KOPT-K1 (cell line): ENCODE data around the gene PRF1.
"Not testable (repeated sequence)": the region's sequence is repeated elsewhere in the genome, so short reads cannot be mapped to it uniquely, and the experiment has no call there.

Source experiments
- H3K27ac ChIP-seq: fragments of 200-600 bp; sonication (generic); 2 replicates; pipeline ENCODE4 v1.5.1; 2016; ENCODE audit warnings: antibody characterized with exemption, mild to moderate bottlenecking, low read depth, low read length; ENCODE audit not compliant: poor library complexity, severe bottlenecking
- H3K36me3 ChIP-seq: fragments of 200-600 bp; sonication (generic); 2 replicates; pipeline ENCODE4 v1.5.1; 2017; ENCODE audit warnings: antibody characterized with exemption, mild to moderate bottlenecking, low read length, moderate library complexity; ENCODE audit not compliant: insufficient read depth
- H3K9me3 ChIP-seq: fragments of 200-600 bp; sonication (generic); 2 replicates; pipeline ENCODE4 v1.5.1; 2017; ENCODE audit warnings: antibody characterized with exemption, low read length, mild to moderate bottlenecking; ENCODE audit not compliant: insufficient read depth, poor library complexity, severe bottlenecking

The PRF1 gene

DNA sequence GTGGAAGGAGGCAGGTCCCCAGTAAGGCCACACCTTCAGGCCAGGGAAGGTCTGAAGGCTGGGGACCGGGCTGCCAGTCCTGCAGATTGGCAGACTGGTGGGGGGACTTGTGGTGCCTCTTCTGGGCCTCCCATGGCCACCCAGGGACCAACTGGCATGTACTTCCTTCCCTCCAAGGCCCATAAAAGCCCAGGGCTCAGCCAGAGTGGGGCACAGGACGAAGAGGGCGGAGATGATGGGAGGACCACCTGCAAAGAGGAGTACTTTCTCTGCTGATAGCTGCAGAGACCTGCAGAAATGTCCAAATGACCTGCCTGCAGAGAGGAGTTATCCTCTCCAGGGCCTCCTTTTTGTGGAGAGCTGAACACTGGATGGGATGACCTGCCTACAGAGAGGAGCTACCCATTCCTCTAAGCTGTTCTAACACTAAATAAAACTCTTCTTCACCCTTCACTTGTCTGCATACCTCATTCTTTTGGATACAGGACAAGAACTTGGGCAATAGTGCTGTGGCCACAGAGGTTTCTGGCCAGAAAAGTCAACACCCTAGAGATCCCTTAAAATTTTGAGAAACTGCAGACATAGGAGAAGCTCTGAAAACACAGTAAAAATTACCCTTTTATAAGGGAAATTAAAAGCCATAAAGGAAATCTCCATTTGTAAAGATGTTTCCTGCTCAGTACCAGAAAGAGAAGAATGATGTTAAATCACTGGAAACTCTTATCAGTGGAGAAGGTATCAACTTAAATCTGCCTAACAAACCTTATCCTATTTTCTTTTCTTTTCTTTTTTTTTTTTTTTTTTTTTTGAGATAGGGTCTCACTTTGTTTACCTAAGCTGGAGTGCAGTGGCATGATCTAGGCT is 20.7 kb upstream of the PRF1 start:
- no peaks in the 10 kb centered on the region for H3K36me3 ChIP-seq
- H3K27ac ChIP-seq, result no peak overlapping the region

DNA sequence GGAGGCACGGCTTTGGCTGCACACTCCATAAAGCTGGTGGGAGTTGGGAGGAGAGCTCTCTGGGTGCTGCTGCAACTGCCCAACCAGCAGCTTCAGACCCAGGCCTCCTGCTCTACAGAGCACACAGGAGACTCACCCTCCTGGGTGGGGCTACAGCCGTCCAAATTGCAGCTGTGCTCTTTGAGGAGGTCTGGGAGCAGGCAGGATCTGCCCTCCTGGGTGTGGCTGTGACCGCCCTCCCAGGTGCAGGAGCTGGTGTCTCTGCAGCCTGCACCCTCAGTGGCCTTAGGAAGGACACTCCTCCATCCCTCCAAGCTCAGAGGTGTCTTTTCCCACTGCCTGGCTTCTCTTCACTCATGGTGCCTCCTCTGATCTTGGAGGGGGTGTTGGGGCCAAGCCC is 20.0 kb upstream of the PRF1 start:
- H3K9me3 ChIP-seq, result peaks cover 31% of the 10 kb centered on the region
- no peak overlapping the region for H3K27ac ChIP-seq
- no peaks in the 10 kb centered on the region for H3K36me3 ChIP-seq

More for the DNA sequence above, 20.7 kb upstream of the PRF1 start:
- H3K9me3 ChIP-seq, result peaks cover 35% of the 10 kb centered on the region

DNA sequence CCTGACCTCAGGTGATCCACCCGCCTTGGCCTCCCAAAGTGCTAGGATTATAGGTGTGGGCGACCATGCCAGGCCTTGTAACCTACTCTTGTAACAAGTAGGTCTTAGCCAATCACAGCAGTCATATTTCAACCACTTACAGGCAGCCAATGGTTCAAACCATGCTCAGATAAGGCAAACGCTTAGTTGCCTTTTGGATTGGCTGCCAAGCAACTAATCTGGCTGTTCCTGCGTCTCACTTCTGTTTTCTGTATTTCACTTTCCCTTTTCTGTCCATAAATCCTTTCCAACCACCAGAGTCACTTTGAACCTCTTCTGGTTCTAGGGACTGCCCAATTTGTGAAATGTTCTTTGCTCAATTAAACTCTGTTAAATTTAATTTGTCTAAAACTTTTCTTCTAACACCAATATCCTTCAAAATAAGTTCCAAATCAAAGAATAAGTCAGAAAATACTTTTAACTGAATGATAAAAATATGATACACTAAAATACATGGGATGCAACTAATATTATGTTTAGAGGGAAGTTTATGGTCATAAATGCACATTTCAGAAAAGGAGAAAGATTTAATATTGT is 19.1 kb upstream of the PRF1 start:
- H3K36me3 ChIP-seq, result no peaks in the 10 kb centered on the region
- H3K9me3 ChIP-seq, result peaks cover 31% of the 10 kb centered on the region
- no peak overlapping the region for H3K27ac ChIP-seq

DNA sequence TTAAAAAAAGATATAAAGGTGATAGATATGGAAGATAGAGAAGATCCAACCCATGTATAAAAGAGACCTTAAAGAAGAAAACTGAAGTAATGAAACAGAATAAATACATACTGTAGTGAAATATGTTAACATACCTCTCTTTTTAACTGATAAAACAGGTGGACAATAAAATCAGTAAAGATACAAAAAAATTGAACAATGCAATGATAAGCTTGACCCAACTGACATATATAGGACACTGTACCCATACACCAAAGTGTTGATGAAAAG is 17.4 kb upstream of the PRF1 start:
- Histone ChIP-seq H3K27ac (no peak overlapping the region), H3K9me3 (peaks cover 31% of the 10 kb centered on the region), H3K36me3 (no peaks in the 10 kb centered on the region)

DNA sequence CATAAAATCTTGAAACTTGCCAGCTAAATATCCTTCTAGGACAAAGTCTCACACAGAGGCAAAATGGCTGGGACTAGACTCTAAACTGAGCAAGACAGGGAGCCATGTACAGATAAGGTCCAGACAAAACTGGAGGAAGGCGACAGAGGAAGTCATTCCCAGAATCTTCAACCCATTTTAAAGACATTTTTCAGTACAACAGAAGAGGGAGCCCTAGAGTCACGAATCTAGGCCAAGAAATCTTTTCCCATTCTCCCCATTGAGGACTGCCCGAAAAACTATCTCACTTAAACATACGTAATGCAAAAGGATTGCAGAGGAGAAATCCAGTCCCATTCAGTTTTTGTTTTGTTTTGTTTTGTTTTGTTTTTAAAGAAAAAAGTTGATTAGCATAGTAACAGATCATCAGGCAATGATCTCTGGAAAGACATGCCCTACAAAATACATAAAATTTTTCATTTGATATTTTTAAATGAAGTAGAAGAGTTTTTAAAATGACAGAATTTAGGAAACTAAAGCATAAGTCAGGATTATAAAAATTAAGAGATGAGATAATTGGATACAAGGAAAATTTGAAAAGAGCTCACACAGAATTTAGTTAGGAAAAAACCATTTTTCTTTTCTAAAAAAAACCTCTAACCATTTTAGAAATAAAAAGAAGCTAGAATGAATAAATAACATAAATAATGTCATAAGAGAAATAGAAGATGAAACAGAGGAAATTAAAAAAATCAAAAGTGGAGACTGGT is 16.9 kb upstream of the PRF1 start:
- H3K9me3 ChIP-seq, result peaks cover 31% of the 10 kb centered on the region
- H3K27ac ChIP-seq, result no peak overlapping the region
- H3K36me3 ChIP-seq, result no peaks in the 10 kb centered on the region

DNA sequence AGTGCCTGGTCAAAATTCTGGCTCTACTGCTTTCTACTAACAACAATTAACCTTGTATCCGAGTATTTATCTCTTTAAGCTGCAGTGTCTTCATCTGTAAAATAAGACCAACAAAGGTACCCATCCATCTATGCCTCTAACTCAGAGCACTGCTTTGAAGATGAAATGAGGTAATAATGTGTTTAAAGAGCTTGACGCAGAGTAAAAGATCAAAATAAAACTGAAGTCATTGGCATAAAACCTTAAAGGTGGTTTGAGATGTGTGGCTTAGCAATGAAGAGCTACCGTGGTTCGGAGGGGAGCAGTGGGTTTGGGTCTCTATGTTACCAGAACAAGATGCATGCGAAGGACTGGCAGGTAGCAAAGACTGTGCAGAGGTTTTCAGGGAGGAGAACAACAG is 16.1 kb upstream of the PRF1 start:
- H3K9me3 ChIP-seq, result peaks cover 31% of the 10 kb centered on the region
- no peak overlapping the region for H3K27ac ChIP-seq
- no peaks in the 10 kb centered on the region for H3K36me3 ChIP-seq

DNA sequence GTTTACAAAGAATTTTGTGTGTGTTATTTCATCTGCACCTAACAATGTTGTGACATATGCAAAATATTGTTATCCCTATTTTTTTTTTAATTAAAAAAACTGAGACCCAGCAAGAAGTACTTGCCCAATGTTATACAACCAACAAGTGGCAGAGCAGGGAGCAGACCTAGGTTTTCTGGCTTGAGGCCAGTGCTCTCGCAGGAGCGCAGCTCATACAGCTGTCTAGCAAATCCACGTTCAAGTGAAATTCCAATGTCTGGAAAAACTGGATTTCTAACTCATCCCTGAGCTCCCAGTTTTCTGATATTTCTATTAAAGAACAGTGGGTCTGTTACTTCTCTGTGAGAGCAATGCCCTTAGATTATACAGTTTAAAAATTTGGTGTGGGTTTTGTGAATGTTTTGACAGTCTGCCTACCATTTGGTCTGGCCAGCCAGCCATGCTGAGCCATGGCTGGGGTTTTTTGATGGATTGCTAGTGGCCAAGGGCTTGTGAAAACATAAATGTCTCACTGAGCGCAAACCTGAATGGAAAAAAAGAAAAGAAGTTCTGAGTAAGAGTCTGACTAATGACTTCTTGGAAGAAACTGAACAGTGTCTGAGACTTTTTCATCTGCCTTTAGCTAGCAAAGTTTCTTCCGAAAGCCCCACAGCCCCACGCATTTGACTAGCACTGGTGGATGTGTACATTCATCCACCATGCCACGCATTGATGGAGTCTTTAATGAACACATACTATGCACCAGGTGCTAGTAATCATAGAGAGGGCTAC is 15.4 kb upstream of the PRF1 start:
- no peak overlapping the region for H3K27ac ChIP-seq
- H3K36me3 ChIP-seq, result no peaks in the 10 kb centered on the region
- peaks cover 27% of the 10 kb centered on the region for H3K9me3 ChIP-seq

DNA sequence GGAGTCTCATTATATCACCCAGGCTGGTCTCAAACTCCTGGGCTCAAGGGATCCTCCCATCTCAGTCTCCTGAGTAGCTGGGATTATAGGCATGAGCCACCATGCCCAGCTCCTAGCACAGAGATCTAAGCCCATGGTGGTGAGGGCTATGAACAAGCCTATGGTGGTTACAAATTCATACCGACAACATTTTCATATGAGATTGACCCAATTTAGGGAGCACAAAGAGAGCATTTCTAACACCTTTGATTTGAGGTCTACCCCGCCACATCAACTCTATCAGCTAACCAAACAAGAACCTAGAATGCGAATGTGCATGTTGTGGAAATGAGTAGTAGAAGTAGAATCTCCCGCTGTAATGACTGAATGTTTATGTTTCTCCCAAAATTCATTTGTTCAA is 14.2 kb upstream of the PRF1 start:
- Histone ChIP-seq H3K27ac (no peak overlapping the region), H3K9me3 (peaks cover 18% of the 10 kb centered on the region), H3K36me3 (no peaks in the 10 kb centered on the region)

DNA sequence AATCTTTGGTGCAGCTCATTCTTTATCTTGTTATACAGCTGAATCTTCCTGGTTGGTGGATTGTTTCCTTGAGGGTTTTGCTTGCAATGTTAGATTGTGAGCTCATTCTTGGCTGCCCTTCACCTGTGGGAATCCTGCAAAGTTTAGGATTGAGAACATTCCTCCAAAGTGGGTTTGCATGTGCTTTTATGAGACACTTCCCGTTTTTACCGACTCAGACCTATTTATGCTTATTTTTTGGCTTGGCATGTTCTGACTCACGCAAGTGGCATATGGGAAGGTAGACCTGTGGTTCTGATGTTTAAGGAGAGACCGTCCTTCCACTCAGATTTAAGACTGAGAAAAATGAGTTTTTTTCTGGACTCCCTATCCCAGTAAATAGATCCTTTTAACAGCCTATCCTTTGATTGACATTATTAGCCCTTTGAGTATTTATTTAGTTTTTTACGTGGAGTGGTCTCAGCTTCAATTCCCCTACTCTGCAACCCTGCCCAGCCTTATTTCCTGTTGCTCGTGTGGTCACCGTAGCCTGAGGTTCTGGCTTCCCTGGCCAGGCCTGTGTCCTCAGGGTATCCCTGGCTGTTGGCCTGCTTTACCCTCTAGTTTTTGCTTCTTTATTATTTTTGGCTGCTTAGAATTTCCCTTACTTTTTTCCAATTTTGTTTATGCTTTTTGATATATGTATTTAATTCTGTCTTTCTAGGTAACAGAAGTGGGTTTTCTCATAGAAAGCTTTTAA is 13.4 kb upstream of the PRF1 start:
- Histone ChIP-seq H3K9me3 (peaks cover 18% of the 10 kb centered on the region), H3K36me3 (no peaks in the 10 kb centered on the region), H3K27ac (no peak overlapping the region)

DNA sequence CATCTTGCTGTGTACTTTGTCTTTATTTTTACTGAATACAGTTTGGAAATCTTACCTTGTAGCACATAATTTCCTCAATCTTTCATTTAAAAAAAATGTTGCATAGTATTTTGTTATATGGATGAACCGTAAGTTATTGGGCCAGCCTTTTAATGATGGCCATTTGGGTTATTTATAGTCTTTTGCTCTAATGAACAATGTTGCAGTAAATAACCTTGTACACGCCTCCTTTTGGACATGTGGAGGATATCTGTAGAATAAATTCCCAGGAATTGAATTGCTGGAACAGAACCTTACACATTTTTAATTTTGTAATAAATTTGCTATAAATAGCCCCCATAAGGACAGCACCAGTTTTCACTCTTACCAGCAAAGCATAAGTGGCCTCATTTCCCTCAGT is 12.7 kb upstream of the PRF1 start:
- Histone ChIP-seq H3K27ac (no peak overlapping the region), H3K36me3 (no peaks in the 10 kb centered on the region), H3K9me3 (peaks cover 14% of the 10 kb centered on the region)

DNA sequence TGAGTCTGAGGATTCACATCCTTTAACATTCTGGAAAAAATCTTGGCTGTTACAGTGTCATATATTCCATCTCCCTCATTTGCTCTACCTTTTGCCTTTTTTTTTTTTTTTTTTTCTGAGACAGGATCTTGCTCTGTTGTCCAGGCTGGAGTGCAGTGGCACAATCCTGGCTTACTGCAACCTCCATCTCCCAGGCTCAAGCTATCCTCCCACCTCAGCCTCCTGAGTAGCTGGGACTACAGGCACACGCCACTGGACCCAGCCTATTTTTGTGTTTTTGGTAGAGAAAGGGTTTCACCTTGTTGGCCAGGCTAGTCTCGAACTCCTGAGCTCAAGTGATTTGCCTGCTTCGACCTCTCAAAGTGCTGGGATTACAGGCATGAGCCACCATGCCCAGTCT is 11.8 kb upstream of the PRF1 start:
- H3K9me3 ChIP-seq, H3K27ac ChIP-seq, H3K36me3 ChIP-seq: not testable (repeated sequence)

DNA sequence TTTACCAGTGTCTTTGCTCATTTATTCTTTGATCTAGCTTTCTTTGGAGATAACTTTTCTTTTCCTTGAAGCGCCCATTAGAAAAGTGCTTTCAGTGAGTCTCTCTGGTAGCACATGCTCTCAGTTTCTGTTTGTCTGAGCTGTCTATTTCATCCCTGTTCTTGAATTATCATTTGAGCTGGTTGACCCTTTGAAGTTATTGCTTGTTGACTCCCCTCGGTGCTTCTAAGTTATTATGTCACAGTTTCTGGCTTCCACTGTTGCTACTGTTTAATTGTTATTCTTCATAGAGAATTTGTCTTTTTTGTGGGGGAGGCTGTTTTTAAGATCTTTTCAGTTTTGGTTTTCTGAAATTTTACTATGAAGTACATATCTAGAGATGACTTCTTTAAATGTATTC is 11.4 kb upstream of the PRF1 start:
- no peak overlapping the region for H3K27ac ChIP-seq

DNA sequence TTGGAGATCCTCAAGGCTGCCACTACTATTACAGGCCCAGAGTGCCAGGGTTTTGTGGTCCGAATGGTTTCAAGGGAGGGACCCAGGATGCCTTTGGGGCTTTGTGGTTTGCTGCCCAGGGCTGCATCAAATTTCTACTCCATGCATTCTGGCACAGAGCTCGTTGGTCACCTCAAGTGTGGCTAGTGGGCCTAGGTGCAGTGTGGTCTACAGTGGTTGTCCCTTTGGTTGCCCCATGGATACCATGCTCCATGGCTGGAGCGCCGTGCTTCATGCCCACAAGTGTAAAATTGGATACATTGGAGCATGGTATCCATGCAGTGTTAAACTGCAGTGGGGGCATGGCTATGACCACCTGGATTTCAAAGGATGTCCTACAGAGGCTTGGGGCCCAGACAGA is 5.4 kb upstream of the PRF1 start:
- H3K36me3 ChIP-seq, result no peaks in the 10 kb centered on the region
- H3K27ac ChIP-seq, result no peak overlapping the region
- H3K9me3 ChIP-seq, result no peaks in the 10 kb centered on the region

More for the DNA sequence above, 11.4 kb upstream of the PRF1 start:
- Histone ChIP-seq H3K36me3 (no peaks in the 10 kb centered on the region), H3K9me3 (peaks cover 3% of the 10 kb centered on the region)

DNA sequence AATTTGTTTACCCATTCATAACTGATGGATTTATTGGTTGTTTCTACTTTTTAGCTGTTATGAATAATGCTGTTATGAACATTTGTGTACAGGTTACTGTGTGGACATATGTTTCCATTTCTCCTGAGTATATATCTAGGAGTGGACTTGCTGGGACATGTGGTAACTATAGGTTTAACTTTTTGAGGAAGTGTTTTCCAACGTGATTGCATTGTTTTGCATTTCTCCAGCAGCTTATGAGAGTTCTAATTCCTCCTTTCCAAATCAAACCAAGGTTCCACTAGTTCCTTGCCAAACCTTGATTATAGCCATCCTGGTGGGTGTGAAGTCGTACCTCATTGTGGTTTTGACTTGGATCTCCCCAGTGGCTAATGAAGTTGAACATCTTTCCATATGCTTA is 2.6 kb upstream of the PRF1 start:
- H3K9me3 ChIP-seq, result no peaks in the 10 kb centered on the region
- H3K36me3 ChIP-seq, result no peaks in the 10 kb centered on the region
- no peak overlapping the region for H3K27ac ChIP-seq
